HepG2 (cell line): ENCODE measurements around the gene TMEM117. TPM values are rescaled to one million over a fixed set of nuclear protein-coding genes. Genes with fewer than 3 reads are reported as not detected.

Source experiments
- ATAC-seq: fragments of 200-7000 bp; cut with Tn5 transposase; 3 replicates; pipeline ENCODE4 v1.9.1; 2020; ENCODE audit warnings: mild to moderate bottlenecking, moderate library complexity
- BruUV-seq: library from RNA; stranded (reverse); fragments of 400-500 nt; replicated peaks from 2 replicates; lab custom pipeline; 2021; lab: Mats Ljungman, UMichigan
- CTCF ChIA-PET: fragments of 300-600 bp; formaldehyde crosslinking; extraction: SDS; loops from one replicate; lab custom pipeline; 2021; ENCODE audit warnings: low total read pairs, inconsistent platforms, low intra/inter-chr PET ratio; lab: Yijun Ruan, JAX
- POLR2A ChIA-PET: fragments of 350-600 bp; sonication (Branson Sonifier 250); formaldehyde crosslinking; loops from one replicate; lab custom pipeline; 2020; ENCODE audit warnings: antibody characterized with exemption, inconsistent platforms; lab: Yijun Ruan, JAX
- DNase-seq: peaks from one replicate; pipeline ENCODE4 v3.0.0-alpha.2; 2015; ENCODE audit warnings: low spot score
- FAIRE-seq: peaks from 3 replicates; lab custom pipeline; 2011; peaks lifted over from hg19 to GRCh38; lab: Jason Lieb, UNC
- H2AFZ ChIP-seq: one replicate; pipeline ENCODE4 v1.6.1; 2011; ENCODE audit warnings: low read length, inconsistent platforms
- H3K27ac ChIP-seq: fragments of 300-600 bp; 3 replicates; pipeline ENCODE4 v1.8.0; 2011; ENCODE audit warnings: mixed run types, mild to moderate bottlenecking, mixed read lengths, low read length, inconsistent platforms; ENCODE audit not compliant: insufficient read depth; ENCODE audit errors: extremely low read length
- H3K27me3 ChIP-seq, 2 experiments: fragments of 200-600 bp in 1 of 2; 2 replicates in 1 of 2; 3 replicates in 1 of 2; pipeline versions ENCODE4 v1.6.0 to v1.8.0; 2011; ENCODE audit warnings: low read length in 2 of 2, mild to moderate bottlenecking in 2 of 2, moderate library complexity in 2 of 2, inconsistent platforms in 1 of 2; ENCODE audit not compliant: insufficient read depth in 2 of 2, control insufficient read depth in 1 of 2
- H3K36me3 ChIP-seq, 2 experiments: fragments of 200-600 bp in 1 of 2; replicated peaks in 1 of 2; 2 replicates in 1 of 2; 3 replicates in 1 of 2; pipeline versions ENCODE4 v1.5.1 to v1.8.0; 2011; ENCODE audit warnings: low read length in 2 of 2, inconsistent platforms in 1 of 2; ENCODE audit not compliant: insufficient read depth in 2 of 2, control insufficient read depth in 1 of 2
- H3K4me1 ChIP-seq: 2 replicates; pipeline ENCODE4 v1.5.1; 2012; ENCODE audit warnings: low read length, inconsistent platforms; ENCODE audit not compliant: insufficient read depth
- H3K4me2 ChIP-seq: 2 replicates; pipeline ENCODE4 v1.6.0; 2011; ENCODE audit warnings: low read depth, low read length, inconsistent platforms
- H3K4me3 ChIP-seq, 3 experiments: fragments of 200-600 bp in 1 of 3; sonication (generic), shearing (Covaris generic) in 1 of 3; replicated peaks in 1 of 3; 2 replicates each; pipeline ENCODE4 v1.5.1; 2011 to 2016; ENCODE audit warnings: low read length in 3 of 3, inconsistent platforms in 2 of 3, low read depth in 2 of 3, mild to moderate bottlenecking in 2 of 3, control low read depth in 1 of 3, mixed read lengths in 1 of 3; ENCODE audit not compliant: insufficient read depth in 1 of 3
- H3K79me2 ChIP-seq: one replicate; pipeline ENCODE4 v1.6.1; 2011; ENCODE audit warnings: low read length, inconsistent platforms; ENCODE audit not compliant: insufficient read depth
- H3K9ac ChIP-seq: 2 replicates; pipeline ENCODE4 v1.6.0; 2011; ENCODE audit warnings: mild to moderate bottlenecking, low read depth, low read length, inconsistent platforms; ENCODE audit not compliant: insufficient read depth
- H3K9me3 ChIP-seq: 2 replicates; pipeline ENCODE4 v1.5.1; 2012; ENCODE audit warnings: mild to moderate bottlenecking, low read length
- H4K20me1 ChIP-seq: 2 replicates; pipeline ENCODE4 v1.6.0; 2011; ENCODE audit warnings: inconsistent platforms, mild to moderate bottlenecking, low read length, moderate library complexity; ENCODE audit not compliant: insufficient read depth
- ARID2 ChIP-seq: sonication (generic); formaldehyde crosslinking; IDR thresholded peaks from 2 replicates; pipeline ENCODE4 v1.8.1; 2022; ENCODE audit warnings: mild to moderate bottlenecking, missing genetic modification reagents, borderline replicate concordance
- CSRNP1 ChIP-seq: sonication (generic); formaldehyde crosslinking; IDR thresholded peaks from 2 replicates; pipeline ENCODE4 v1.8.1; 2023; ENCODE audit warnings: mild to moderate bottlenecking, missing genetic modification reagents
- KDM4B ChIP-seq: sonication (generic); formaldehyde crosslinking; IDR thresholded peaks from 2 replicates; pipeline ENCODE4 v1.4.0; 2020; ENCODE audit warnings: missing genetic modification reagents
- ZBTB46 ChIP-seq: sonication (generic); formaldehyde crosslinking; IDR thresholded peaks from 2 replicates; pipeline ENCODE4 v1.4.0; 2020; ENCODE audit warnings: mild to moderate bottlenecking, missing genetic modification reagents, borderline replicate concordance
- ZFX ChIP-seq: sonication (generic); formaldehyde crosslinking; IDR thresholded peaks from 2 replicates; pipeline ENCODE4 v1.4.0; 2020; ENCODE audit warnings: mild to moderate bottlenecking, low read depth, missing genetic modification reagents, moderate library complexity
- ZNF629 ChIP-seq: sonication (generic); formaldehyde crosslinking; conservative IDR thresholded peaks from 2 replicates; pipeline ENCODE4 v1.5.0; 2020; ENCODE audit warnings: missing genetic modification reagents
- WGBS: methylation state at CpG from one replicate; pipeline ENCODE4 v1.1.6; 2017; ENCODE audit warnings: low lambda C conversion rate; 5-methylcytosine and 5-hydroxymethylcytosine counted together
- in situ Hi-C: cut with HindIII; loops from 2 replicates; pipeline ENCODE4 v1.10.0; 2017; ENCODE audit warnings: low pct_unique_long_range_greater_than_20kb; ENCODE audit not compliant: extremely low pct_ligation_motif_present
- intact Hi-C: fragments of 100-400 bp; cut with micrococcal nuclease; formaldehyde crosslinking; loops from one replicate; pipeline ENCODE4 v1.10.0; 2022; ENCODE audit not compliant: unreplicated experiment
- polyA plus RNA-seq, 8 experiments: library from polyadenylated mRNA; depleted of rRNA in 3 of 8; stranded (reverse) in 7 of 8; unstranded in 1 of 8; fragments of >200 nt; fragmentation: Illumina TruSeq in 4 of 8; extraction: Trizol in 4 of 8; gene quantifications; 2 replicates each; pipeline versions ENCODE4 v1.2.1 to v1.2.3, GENCODE V29; 2011 to 2016; ENCODE audit warnings: low read depth in 4 of 8, missing spikeins in 1 of 8, mixed read lengths in 1 of 8; ENCODE audit not compliant: insufficient read depth in 1 of 8
- total RNA-seq, 5 experiments: library from RNA; depleted of rRNA; stranded (reverse); fragments of >200 nt; fragmentation: Illumina TruSeq; extraction: Trizol; gene quantifications; 2 replicates each; pipeline ENCODE4 v1.2.3, GENCODE V29; 2016; ENCODE audit warnings: low read depth in 1 of 5

TMEM117 gene
- total and polyA plus RNA-seq, 2 of the 13 experiments (the other 11 are each of a cell fraction or from before 2014, with no cell fraction given), result 2.8 to 8.5 TPM

- 81% methylated on average over 3 of the region's 3 CpGs for WGBS
Measured at GRCh38 chr12:44053549-44054127, 217.8 kb downstream of the TMEM117 start.

More at GRCh38 chr12:44053549-44054127, 217.8 kb downstream of the TMEM117 start:
- DNase-seq (no peak), FAIRE-seq (no peak), ATAC-seq (no peak)
- Histone ChIP-seq H3K4me2 (no peak overlapping the region), H4K20me1 (no peaks in the 10 kb centered on the region), H3K79me2 (no peaks in the 10 kb centered on the region), H3K27me3 (no peaks in the 10 kb centered on the region), H3K4me1 (0 out of 2 replicates have a peak, but pooled peaks cover 7% of the 10 kb centered on the region), H3K36me3 (no peaks in the 10 kb centered on the region), H3K9ac (no peak overlapping the region), H3K4me3 (no peak overlapping the region), H2AFZ (no peak overlapping the region), H3K27ac (no peak overlapping the region), H3K9me3 (no peaks in the 10 kb centered on the region)
- TF ChIP-seq ZNF629 (CRISPR knock-in tag), result no peak
- no peak for TF ChIP-seq CSRNP1 (CRISPR knock-in tag)
- no peak for TF ChIP-seq KDM4B (CRISPR knock-in tag)
- TF ChIP-seq ARID2 (CRISPR knock-in tag), result no peak
- no peak for TF ChIP-seq ZFX (CRISPR knock-in tag)
- no peak for TF ChIP-seq ZBTB46 (CRISPR knock-in tag)
- in situ Hi-C loops, result no loop called here
- intact Hi-C loops, result no loop called here
- ChIA-PET CTCF (no interaction called here), POLR2A (no interaction called here)
- no TSS peak for BruUV-seq
